ENCODE results near the gene DPF1.

DPF1 gene

DNA sequence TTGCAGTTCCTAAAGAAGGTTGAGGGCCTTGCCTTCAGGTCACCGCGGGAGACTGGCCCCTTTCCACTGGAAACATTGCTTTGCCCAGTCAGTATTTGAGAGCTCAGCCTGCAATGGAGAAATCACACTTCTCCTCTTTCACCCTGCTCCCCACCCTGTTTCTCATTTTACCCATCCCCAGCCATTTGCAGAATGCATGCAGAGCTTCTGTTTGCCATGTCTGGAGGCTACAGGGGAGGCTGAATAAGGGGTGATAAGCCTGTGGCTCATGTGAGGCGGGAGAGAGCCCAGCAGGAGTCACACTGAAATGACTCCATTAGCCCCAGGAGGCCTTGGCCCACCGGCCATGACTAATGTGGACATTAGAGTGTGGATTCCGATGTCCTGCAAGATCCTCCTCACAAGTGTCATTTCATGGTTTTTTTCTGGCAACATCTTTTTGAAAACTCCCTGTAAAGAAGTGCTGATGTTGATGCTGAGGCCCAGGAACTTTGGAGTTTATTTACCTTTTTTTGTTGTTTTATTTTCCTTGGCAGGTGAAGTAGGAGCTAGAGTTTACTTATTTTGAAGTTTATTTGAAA lies 46.7 kb upstream of the DPF1 start (continued):
- peak; percentile 44 for TF ChIP-seq ZNF600 (tag by site-specific recombination; IDR thresholded peaks at IDR 0.05)
- TF ChIP-seq ZNF514 (tag by site-specific recombination; IDR thresholded peaks at IDR 0.05): no peak
- TF ChIP-seq ZNF571 (tag by site-specific recombination; IDR thresholded peaks at IDR 0.05): no peak
- TF ChIP-seq, protein P1, sequence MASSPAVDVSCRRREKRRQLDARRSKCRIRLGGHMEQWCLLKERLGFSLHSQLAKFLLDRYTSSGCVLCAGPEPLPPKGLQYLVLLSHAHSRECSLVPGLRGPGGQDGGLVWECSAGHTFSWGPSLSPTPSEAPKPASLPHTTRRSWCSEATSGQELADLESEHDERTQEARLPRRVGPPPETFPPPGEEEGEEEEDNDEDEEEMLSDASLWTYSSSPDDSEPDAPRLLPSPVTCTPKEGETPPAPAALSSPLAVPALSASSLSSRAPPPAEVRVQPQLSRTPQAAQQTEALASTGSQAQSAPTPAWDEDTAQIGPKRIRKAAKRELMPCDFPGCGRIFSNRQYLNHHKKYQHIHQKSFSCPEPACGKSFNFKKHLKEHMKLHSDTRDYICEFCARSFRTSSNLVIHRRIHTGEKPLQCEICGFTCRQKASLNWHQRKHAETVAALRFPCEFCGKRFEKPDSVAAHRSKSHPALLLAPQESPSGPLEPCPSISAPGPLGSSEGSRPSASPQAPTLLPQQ (tag by site-specific recombination; IDR thresholded peaks at IDR 0.05): peak; percentile 51; the same call in 1 of the 2 replicates
- TF ChIP-seq GFI1B (tag by site-specific recombination; IDR thresholded peaks at IDR 0.05): no peak
- no peak for TF ChIP-seq BCL11A (tag by site-specific recombination; IDR thresholded peaks at IDR 0.05; ENCODE audit: low read depth)
- peak; percentile 99 for TF ChIP-seq ZNF423 (tag by site-specific recombination; IDR thresholded peaks at IDR 0.05)
- no peak for TF ChIP-seq ZNF544 (tag by site-specific recombination; IDR thresholded peaks at IDR 0.05)
- peak; percentile 87 for TF ChIP-seq FEZF1 (tag by site-specific recombination; IDR thresholded peaks at IDR 0.05)
- no peak for TF ChIP-seq ZNF624 (tag by site-specific recombination; IDR thresholded peaks at IDR 0.05)
- TF ChIP-seq, protein P2, sequence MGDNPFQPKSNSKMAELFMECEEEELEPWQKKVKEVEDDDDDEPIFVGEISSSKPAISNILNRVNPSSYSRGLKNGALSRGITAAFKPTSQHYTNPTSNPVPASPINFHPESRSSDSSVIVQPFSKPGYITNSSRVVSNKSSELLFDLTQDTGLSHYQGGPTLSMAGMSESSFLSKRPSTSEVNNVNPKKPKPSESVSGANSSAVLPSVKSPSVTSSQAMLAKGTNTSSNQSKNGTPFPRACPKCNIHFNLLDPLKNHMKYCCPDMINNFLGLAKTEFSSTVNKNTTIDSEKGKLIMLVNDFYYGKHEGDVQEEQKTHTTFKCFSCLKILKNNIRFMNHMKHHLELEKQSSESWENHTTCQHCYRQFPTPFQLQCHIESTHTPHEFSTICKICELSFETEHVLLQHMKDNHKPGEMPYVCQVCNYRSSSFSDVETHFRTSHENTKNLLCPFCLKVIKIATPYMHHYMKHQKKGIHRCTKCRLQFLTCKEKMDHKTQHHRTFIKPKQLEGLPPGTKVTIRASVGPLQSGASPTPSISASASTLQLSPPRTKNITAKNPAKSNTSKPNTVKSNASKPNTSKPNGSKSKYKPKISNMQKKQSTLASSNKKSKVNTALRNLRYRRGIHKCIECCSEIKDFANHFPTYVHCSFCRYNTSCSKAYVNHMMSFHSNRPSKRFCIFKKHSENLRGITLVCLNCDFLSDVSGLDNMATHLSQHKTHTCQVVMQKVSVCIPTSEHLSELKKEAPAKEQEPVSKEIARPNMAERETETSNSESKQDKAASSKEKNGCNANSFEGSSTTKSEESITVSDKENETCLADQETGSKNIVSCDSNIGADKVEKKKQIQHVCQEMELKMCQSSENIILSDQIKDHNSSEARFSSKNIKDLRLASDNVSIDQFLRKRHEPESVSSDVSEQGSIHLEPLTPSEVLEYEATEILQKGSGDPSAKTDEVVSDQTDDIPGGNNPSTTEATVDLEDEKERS (tag by site-specific recombination; IDR thresholded peaks at IDR 0.05): no peak
- no peak for TF ChIP-seq ZNF19 (tag by site-specific recombination; IDR thresholded peaks at IDR 0.05; ENCODE audit: low read depth)
- peak; percentile 76 for TF ChIP-seq ZNF24 (tag by site-specific recombination; IDR thresholded peaks at IDR 0.05)
- peak; percentile 52 for TF ChIP-seq GLIS2 (tag by site-specific recombination; IDR thresholded peaks at IDR 0.05)
- TF ChIP-seq SALL2 (tag by site-specific recombination; IDR thresholded peaks at IDR 0.05; ENCODE audit: borderline replicate concordance): no peak
- TF ChIP-seq, protein P3, sequence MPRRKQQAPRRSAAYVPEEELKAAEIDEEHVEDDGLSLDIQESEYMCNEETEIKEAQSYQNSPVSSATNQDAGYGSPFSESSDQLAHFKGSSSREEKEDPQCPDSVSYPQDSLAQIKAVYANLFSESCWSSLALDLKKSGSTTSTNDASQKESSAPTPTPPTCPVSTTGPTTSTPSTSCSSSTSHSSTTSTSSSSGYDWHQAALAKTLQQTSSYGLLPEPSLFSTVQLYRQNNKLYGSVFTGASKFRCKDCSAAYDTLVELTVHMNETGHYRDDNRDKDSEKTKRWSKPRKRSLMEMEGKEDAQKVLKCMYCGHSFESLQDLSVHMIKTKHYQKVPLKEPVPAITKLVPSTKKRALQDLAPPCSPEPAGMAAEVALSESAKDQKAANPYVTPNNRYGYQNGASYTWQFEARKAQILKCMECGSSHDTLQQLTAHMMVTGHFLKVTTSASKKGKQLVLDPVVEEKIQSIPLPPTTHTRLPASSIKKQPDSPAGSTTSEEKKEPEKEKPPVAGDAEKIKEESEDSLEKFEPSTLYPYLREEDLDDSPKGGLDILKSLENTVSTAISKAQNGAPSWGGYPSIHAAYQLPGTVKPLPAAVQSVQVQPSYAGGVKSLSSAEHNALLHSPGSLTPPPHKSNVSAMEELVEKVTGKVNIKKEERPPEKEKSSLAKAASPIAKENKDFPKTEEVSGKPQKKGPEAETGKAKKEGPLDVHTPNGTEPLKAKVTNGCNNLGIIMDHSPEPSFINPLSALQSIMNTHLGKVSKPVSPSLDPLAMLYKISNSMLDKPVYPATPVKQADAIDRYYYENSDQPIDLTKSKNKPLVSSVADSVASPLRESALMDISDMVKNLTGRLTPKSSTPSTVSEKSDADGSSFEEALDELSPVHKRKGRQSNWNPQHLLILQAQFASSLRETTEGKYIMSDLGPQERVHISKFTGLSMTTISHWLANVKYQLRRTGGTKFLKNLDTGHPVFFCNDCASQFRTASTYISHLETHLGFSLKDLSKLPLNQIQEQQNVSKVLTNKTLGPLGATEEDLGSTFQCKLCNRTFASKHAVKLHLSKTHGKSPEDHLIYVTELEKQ (tag by site-specific recombination; IDR thresholded peaks at IDR 0.05; ENCODE audit: borderline replicate concordance): no peak; the same call in none of the 2 replicates
- no peak for TF ChIP-seq TCF7L2 (IDR thresholded peaks at IDR 0.05; ENCODE audit: borderline replicate concordance, low read depth, low read length)
- TF ChIP-seq, protein P4, sequence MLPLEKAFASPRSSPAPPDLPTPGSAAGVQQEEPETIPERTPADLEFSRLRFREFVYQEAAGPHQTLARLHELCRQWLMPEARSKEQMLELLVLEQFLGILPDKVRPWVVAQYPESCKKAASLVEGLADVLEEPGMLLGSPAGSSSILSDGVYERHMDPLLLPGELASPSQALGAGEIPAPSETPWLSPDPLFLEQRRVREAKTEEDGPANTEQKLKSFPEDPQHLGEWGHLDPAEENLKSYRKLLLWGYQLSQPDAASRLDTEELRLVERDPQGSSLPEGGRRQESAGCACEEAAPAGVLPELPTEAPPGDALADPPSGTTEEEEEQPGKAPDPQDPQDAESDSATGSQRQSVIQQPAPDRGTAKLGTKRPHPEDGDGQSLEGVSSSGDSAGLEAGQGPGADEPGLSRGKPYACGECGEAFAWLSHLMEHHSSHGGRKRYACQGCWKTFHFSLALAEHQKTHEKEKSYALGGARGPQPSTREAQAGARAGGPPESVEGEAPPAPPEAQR (tag by site-specific recombination; IDR thresholded peaks at IDR 0.05): no peak
- no peak for TF ChIP-seq PRDM1 (tag by site-specific recombination; IDR thresholded peaks at IDR 0.05)
- peak; percentile 18; the same call in 1 of the 2 replicates for TF ChIP-seq ZBTB20 (tag by site-specific recombination; IDR thresholded peaks at IDR 0.05)
- TF ChIP-seq ZNF335 (tag by site-specific recombination; conservative IDR thresholded peaks at IDR 0.05): no peak
- no peak for TF ChIP-seq ZNF701 (tag by site-specific recombination; IDR thresholded peaks at IDR 0.05)
- TF ChIP-seq, protein P5, sequence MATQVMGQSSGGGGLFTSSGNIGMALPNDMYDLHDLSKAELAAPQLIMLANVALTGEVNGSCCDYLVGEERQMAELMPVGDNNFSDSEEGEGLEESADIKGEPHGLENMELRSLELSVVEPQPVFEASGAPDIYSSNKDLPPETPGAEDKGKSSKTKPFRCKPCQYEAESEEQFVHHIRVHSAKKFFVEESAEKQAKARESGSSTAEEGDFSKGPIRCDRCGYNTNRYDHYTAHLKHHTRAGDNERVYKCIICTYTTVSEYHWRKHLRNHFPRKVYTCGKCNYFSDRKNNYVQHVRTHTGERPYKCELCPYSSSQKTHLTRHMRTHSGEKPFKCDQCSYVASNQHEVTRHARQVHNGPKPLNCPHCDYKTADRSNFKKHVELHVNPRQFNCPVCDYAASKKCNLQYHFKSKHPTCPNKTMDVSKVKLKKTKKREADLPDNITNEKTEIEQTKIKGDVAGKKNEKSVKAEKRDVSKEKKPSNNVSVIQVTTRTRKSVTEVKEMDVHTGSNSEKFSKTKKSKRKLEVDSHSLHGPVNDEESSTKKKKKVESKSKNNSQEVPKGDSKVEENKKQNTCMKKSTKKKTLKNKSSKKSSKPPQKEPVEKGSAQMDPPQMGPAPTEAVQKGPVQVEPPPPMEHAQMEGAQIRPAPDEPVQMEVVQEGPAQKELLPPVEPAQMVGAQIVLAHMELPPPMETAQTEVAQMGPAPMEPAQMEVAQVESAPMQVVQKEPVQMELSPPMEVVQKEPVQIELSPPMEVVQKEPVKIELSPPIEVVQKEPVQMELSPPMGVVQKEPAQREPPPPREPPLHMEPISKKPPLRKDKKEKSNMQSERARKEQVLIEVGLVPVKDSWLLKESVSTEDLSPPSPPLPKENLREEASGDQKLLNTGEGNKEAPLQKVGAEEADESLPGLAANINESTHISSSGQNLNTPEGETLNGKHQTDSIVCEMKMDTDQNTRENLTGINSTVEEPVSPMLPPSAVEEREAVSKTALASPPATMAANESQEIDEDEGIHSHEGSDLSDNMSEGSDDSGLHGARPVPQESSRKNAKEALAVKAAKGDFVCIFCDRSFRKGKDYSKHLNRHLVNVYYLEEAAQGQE (tag by site-specific recombination; IDR thresholded peaks at IDR 0.05): no peak
- TF ChIP-seq ZNF174 (tag by site-specific recombination; IDR thresholded peaks at IDR 0.05): no peak
- TF ChIP-seq, protein P6, sequence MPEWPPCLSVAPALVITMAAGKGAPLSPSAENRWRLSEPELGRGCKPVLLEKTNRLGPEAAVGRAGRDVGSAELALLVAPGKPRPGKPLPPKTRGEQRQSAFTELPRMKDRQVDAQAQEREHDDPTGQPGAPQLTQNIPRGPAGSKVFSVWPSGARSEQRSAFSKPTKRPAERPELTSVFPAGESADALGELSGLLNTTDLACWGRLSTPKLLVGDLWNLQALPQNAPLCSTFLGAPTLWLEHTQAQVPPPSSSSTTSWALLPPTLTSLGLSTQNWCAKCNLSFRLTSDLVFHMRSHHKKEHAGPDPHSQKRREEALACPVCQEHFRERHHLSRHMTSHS (tag by site-specific recombination; IDR thresholded peaks at IDR 0.05): no peak
- no peak for TF ChIP-seq ZNF140 (tag by site-specific recombination; IDR thresholded peaks at IDR 0.05)
- no peak for TF ChIP-seq ZNF501 (tag by site-specific recombination; IDR thresholded peaks at IDR 0.05)

Measured in HEK293 (cell line).